ENCODE results near the gene EXOG.

The EXOG gene

GRCh38 chr3:38532529-38532928 is 36.4 kb downstream of the EXOG start:
- Histone ChIP-seq H3K36me3 (ENCODE audit: insufficient read depth, low read length) (peaks cover 6% of the 10 kb centered on the region; the same call in 1 of the 2 replicates), H3K4me1 (ENCODE audit: control insufficient read depth, insufficient read depth, low read length, unreplicated experiment) (no peaks in the 10 kb centered on the region), H3K79me2 (ENCODE audit: control insufficient read depth, insufficient read depth, low read length, unreplicated experiment) (no peaks in the 10 kb centered on the region)

GRCh38 chr3:38533285-38533976 is 37.3 kb downstream of the EXOG start:
- H3K27me3 ChIP-seq (ENCODE audit: insufficient read depth, low read length), result no peaks in the 10 kb centered on the region
- no peak overlapping the region for H3K27ac ChIP-seq (ENCODE audit: low read depth, low read length)
- no peak overlapping the region for H3K4me3 ChIP-seq (ENCODE audit: low read depth, low read length)
- no peaks in the 10 kb centered on the region for H3K36me3 ChIP-seq (ENCODE audit: insufficient read depth, low read length)
- H2AFZ ChIP-seq (ENCODE audit: low read length, unreplicated experiment), result no peak overlapping the region
- no peaks in the 10 kb centered on the region for H3K79me2 ChIP-seq (ENCODE audit: control insufficient read depth, insufficient read depth, low read length, unreplicated experiment)
- H3K4me1 ChIP-seq (ENCODE audit: control insufficient read depth, insufficient read depth, low read length, unreplicated experiment), result no peaks in the 10 kb centered on the region

More at GRCh38 chr3:38532529-38532928, 36.4 kb downstream of the EXOG start:
- no peak overlapping the region for H2AFZ ChIP-seq (ENCODE audit: low read length, unreplicated experiment)
- no peak overlapping the region for H3K4me3 ChIP-seq (ENCODE audit: low read depth, low read length)
- H3K27ac ChIP-seq (ENCODE audit: low read depth, low read length), result no peak overlapping the region
- no peaks in the 10 kb centered on the region for H3K27me3 ChIP-seq (ENCODE audit: insufficient read depth, low read length)

GRCh38 chr3:38534180-38534579 is 38.0 kb downstream of the EXOG start:
- Histone ChIP-seq H3K27me3 (ENCODE audit: insufficient read depth, low read length) (no peaks in the 10 kb centered on the region), H3K79me2 (ENCODE audit: control insufficient read depth, insufficient read depth, low read length, unreplicated experiment) (no peaks in the 10 kb centered on the region), H3K36me3 (ENCODE audit: insufficient read depth, low read length) (no peaks in the 10 kb centered on the region), H3K4me1 (ENCODE audit: control insufficient read depth, insufficient read depth, low read length, unreplicated experiment) (no peaks in the 10 kb centered on the region), H2AFZ (ENCODE audit: low read length, unreplicated experiment) (no peak overlapping the region), H3K4me3 (ENCODE audit: low read depth, low read length) (no peak overlapping the region), H3K27ac (ENCODE audit: low read depth, low read length) (no peak overlapping the region)

GRCh38 chr3:38534604-38535003 is 38.5 kb downstream of the EXOG start:
- Histone ChIP-seq H3K27me3 (ENCODE audit: insufficient read depth, low read length) (no peaks in the 10 kb centered on the region), H3K27ac (ENCODE audit: low read depth, low read length) (no peak overlapping the region), H3K79me2 (ENCODE audit: control insufficient read depth, insufficient read depth, low read length, unreplicated experiment) (no peaks in the 10 kb centered on the region), H3K4me3 (ENCODE audit: low read depth, low read length) (no peak overlapping the region), H3K4me1 (ENCODE audit: control insufficient read depth, insufficient read depth, low read length, unreplicated experiment) (no peaks in the 10 kb centered on the region), H3K36me3 (ENCODE audit: insufficient read depth, low read length) (no peaks in the 10 kb centered on the region), H2AFZ (ENCODE audit: low read length, unreplicated experiment) (no peak overlapping the region)

GRCh38 chr3:38536671-38537070 is 40.5 kb downstream of the EXOG start:
- Histone ChIP-seq H3K4me1 (ENCODE audit: control insufficient read depth, insufficient read depth, low read length, unreplicated experiment) (no peaks in the 10 kb centered on the region), H3K79me2 (ENCODE audit: control insufficient read depth, insufficient read depth, low read length, unreplicated experiment) (no peaks in the 10 kb centered on the region), H3K4me3 (ENCODE audit: low read depth, low read length) (no peak overlapping the region), H3K27ac (ENCODE audit: low read depth, low read length) (no peak overlapping the region), H3K27me3 (ENCODE audit: insufficient read depth, low read length) (no peaks in the 10 kb centered on the region), H2AFZ (ENCODE audit: low read length, unreplicated experiment) (no peak overlapping the region), H3K36me3 (ENCODE audit: insufficient read depth, low read length) (no peaks in the 10 kb centered on the region)

GRCh38 chr3:38538773-38539353 is 42.7 kb downstream of the EXOG start:
- H2AFZ ChIP-seq (ENCODE audit: low read length, unreplicated experiment), result no peak overlapping the region

GRCh38 chr3:38541806-38542205 is 45.7 kb downstream of the EXOG start:
- Histone ChIP-seq H3K36me3 (ENCODE audit: insufficient read depth, low read length) (no peaks in the 10 kb centered on the region), H3K27ac (ENCODE audit: low read depth, low read length) (no peak overlapping the region), H3K4me1 (ENCODE audit: control insufficient read depth, insufficient read depth, low read length, unreplicated experiment) (no peaks in the 10 kb centered on the region), H2AFZ (ENCODE audit: low read length, unreplicated experiment) (no peak overlapping the region), H3K79me2 (ENCODE audit: control insufficient read depth, insufficient read depth, low read length, unreplicated experiment) (no peaks in the 10 kb centered on the region), H3K4me3 (ENCODE audit: low read depth, low read length) (no peak overlapping the region), H3K27me3 (ENCODE audit: insufficient read depth, low read length) (peaks cover 12% of the 10 kb centered on the region; the same call in 1 of the 2 replicates)

More at GRCh38 chr3:38538773-38539353, 42.7 kb downstream of the EXOG start:
- Histone ChIP-seq H3K4me3 (ENCODE audit: low read depth, low read length) (no peak overlapping the region), H3K27me3 (ENCODE audit: insufficient read depth, low read length) (no peaks in the 10 kb centered on the region), H3K79me2 (ENCODE audit: control insufficient read depth, insufficient read depth, low read length, unreplicated experiment) (no peaks in the 10 kb centered on the region), H3K4me1 (ENCODE audit: control insufficient read depth, insufficient read depth, low read length, unreplicated experiment) (no peaks in the 10 kb centered on the region), H3K27ac (ENCODE audit: low read depth, low read length) (no peak overlapping the region), H3K36me3 (ENCODE audit: insufficient read depth, low read length) (no peaks in the 10 kb centered on the region)

GRCh38 chr3:38542401-38543298 is 46.5 kb downstream of the EXOG start:
- no peaks in the 10 kb centered on the region for H3K4me1 ChIP-seq (ENCODE audit: control insufficient read depth, insufficient read depth, low read length, unreplicated experiment)
- H2AFZ ChIP-seq (ENCODE audit: low read length, unreplicated experiment), result no peak overlapping the region
- H3K36me3 ChIP-seq (ENCODE audit: insufficient read depth, low read length), result no peaks in the 10 kb centered on the region
- H3K79me2 ChIP-seq (ENCODE audit: control insufficient read depth, insufficient read depth, low read length, unreplicated experiment), result no peaks in the 10 kb centered on the region
- H3K27me3 ChIP-seq (ENCODE audit: insufficient read depth, low read length), result peaks cover 12% of the 10 kb centered on the region; the same call in 1 of the 2 replicates
- no peak overlapping the region for H3K27ac ChIP-seq (ENCODE audit: low read depth, low read length)
- no peak overlapping the region for H3K4me3 ChIP-seq (ENCODE audit: low read depth, low read length)

GRCh38 chr3:38543586-38543985 is 47.4 kb downstream of the EXOG start:
- Histone ChIP-seq H3K27me3 (ENCODE audit: insufficient read depth, low read length) (peaks cover 19% of the 10 kb centered on the region), H2AFZ (ENCODE audit: low read length, unreplicated experiment) (no peak overlapping the region), H3K4me3 (ENCODE audit: low read depth, low read length) (no peak overlapping the region), H3K36me3 (ENCODE audit: insufficient read depth, low read length) (no peaks in the 10 kb centered on the region), H3K79me2 (ENCODE audit: control insufficient read depth, insufficient read depth, low read length, unreplicated experiment) (no peaks in the 10 kb centered on the region), H3K27ac (ENCODE audit: low read depth, low read length) (no peak overlapping the region), H3K4me1 (ENCODE audit: control insufficient read depth, insufficient read depth, low read length, unreplicated experiment) (no peaks in the 10 kb centered on the region)

GRCh38 chr3:38544926-38545325 is 48.8 kb downstream of the EXOG start:
- no peaks in the 10 kb centered on the region for H3K4me1 ChIP-seq (ENCODE audit: control insufficient read depth, insufficient read depth, low read length, unreplicated experiment)
- H3K27ac ChIP-seq (ENCODE audit: low read depth, low read length), result no peak overlapping the region
- no peaks in the 10 kb centered on the region for H3K79me2 ChIP-seq (ENCODE audit: control insufficient read depth, insufficient read depth, low read length, unreplicated experiment)
- peaks cover 23% of the 10 kb centered on the region for H3K27me3 ChIP-seq (ENCODE audit: insufficient read depth, low read length)
- H3K36me3 ChIP-seq (ENCODE audit: insufficient read depth, low read length), result no peaks in the 10 kb centered on the region
- H2AFZ ChIP-seq (ENCODE audit: low read length, unreplicated experiment), result no peak overlapping the region
- no peak overlapping the region for H3K4me3 ChIP-seq (ENCODE audit: low read depth, low read length)

Data from ACC112 (cell line).